Measurements from ENCODE around the gene CYP2R1. TPM values are rescaled to one million over a fixed set of nuclear protein-coding genes. Genes with fewer than 3 reads are reported as not detected.

The CYP2R1 gene
- total RNA-seq, 1 experiment from 2014 or later = 18.3 TPM

DNA sequence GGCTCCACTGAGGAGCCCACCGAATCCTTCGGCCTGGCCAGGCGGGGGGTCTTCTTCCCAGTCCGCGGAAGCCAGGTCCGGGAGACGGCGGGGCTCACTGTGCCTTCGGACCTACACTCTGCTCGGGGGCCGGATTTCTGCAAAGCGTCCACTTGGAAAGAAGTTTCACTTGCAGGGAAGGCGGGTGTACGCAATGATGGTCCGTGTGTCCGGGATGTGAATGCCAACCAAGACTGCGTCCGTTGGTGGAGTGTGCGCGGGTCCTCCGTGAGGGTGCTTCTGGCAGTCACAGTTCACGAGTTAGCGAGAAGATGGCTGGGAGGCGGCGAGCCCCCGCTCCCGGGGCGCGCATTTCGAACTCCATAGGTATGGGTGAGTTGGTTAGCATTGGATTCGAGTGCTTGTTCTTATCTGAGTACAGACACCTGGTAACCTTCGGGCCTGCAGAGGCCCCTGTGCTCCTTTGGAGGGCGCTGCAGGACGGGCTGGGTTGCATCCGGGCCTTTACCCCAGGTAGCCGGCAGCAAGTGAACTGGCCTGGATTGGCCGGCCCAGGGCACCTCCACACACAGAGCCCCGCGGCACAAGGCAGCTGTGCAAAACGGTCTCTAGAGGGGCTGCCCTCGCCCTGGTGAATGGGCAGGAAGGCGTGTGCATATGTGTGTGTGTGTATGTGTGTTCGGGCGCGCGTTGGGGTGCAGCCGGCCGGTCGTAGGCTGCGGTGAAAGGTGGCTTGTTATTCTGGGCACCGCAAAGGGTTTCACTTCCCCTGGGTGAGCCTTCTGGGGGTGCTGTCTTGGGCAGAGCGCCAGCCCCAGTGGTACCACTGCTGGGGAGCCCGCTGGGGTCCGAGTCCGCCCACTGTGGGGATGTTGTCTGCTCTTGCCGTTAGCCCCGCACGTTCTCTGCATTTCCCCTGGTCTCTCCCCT lies 13.3 kb upstream of the CYP2R1 start:
- ATAC-seq (no peak), DNase-seq (ENCODE audit: low read depth, low spot score) (no peak)
- Histone ChIP-seq H3K27ac (ENCODE audit: low read depth, low read length) (no peak overlapping the region), H3K4me2 (ENCODE audit: low read length) (no peak overlapping the region), H3K79me2 (ENCODE audit: insufficient read depth, low read length) (no peaks in the 10 kb centered on the region), H3K36me3 (ENCODE audit: control insufficient read depth in 1 of 2, insufficient read depth in 2 of 2, low read length in 2 of 2) (no peaks in the 10 kb centered on the region), H3K9me3 (ENCODE audit: control insufficient read depth in 1 of 2, insufficient read depth in 1 of 2, low read depth in 1 of 2, low read length in 2 of 2) (no peaks in the 10 kb centered on the region), H3K4me3 (replicated peaks in 1 of 2; ENCODE audit: low read depth in 1 of 2, low read length in 2 of 2) (no peak overlapping the region), H3K4me1 (ENCODE audit: control insufficient read depth in 1 of 2, insufficient read depth in 2 of 2, low read length in 2 of 2) (peaks cover 3 to 14% of the 10 kb centered on the region in 2 experiments; a peak in 2 of 4 replicates), H3K9me2 (ENCODE audit: insufficient read depth) (no peaks in the 10 kb centered on the region), H3K27me3 (ENCODE audit: insufficient read depth, low read length) (no peaks in the 10 kb centered on the region), H3K9ac (ENCODE audit: low read length) (no peak overlapping the region), H2AFZ (ENCODE audit: low read depth, low read length, poor library complexity, severe bottlenecking) (no peak overlapping the region), H4K20me1 (ENCODE audit: insufficient read depth) (no peaks in the 10 kb centered on the region)
- no TSS peak for BruUV-seq (replicated peaks)
- intact Hi-C loops (cut with micrococcal nuclease) = loop anchor here (2.0 to 10.0 kb wide), 3 partner anchors 369 to 1699 kb away; no protein-coding TSS in a partner anchor
- TF ChIP-seq, protein P1, sequence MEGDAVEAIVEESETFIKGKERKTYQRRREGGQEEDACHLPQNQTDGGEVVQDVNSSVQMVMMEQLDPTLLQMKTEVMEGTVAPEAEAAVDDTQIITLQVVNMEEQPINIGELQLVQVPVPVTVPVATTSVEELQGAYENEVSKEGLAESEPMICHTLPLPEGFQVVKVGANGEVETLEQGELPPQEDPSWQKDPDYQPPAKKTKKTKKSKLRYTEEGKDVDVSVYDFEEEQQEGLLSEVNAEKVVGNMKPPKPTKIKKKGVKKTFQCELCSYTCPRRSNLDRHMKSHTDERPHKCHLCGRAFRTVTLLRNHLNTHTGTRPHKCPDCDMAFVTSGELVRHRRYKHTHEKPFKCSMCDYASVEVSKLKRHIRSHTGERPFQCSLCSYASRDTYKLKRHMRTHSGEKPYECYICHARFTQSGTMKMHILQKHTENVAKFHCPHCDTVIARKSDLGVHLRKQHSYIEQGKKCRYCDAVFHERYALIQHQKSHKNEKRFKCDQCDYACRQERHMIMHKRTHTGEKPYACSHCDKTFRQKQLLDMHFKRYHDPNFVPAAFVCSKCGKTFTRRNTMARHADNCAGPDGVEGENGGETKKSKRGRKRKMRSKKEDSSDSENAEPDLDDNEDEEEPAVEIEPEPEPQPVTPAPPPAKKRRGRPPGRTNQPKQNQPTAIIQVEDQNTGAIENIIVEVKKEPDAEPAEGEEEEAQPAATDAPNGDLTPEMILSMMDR (IDR thresholded peaks at IDR 0.05 in 2 of 3, conservative IDR thresholded peaks at IDR 0.05 in 1 of 3; ENCODE audit: borderline replicate concordance in 1 of 3, insufficient read depth in 1 of 3, low read depth in 2 of 3, low read length in 2 of 3) = 0 out of 6 replicates have a peak, but pooled peaks of 1 of the 3 experiments have one; percentile 19
- TF ChIP-seq, protein P2, sequence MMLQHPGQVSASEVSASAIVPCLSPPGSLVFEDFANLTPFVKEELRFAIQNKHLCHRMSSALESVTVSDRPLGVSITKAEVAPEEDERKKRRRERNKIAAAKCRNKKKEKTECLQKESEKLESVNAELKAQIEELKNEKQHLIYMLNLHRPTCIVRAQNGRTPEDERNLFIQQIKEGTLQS (IDR thresholded peaks at IDR 0.05) = no peak
- TF ChIP-seq EGR1 (IDR thresholded peaks at IDR 0.05; ENCODE audit: low read depth) = no peak
- ChIA-PET RAD21 (ENCODE audit: low non-redundant PET in 1 of 2, low total read pairs in 2 of 2, uncharacterized antibody in 2 of 2, unreplicated experiment in 2 of 2) (no interaction called here), CTCF (interaction anchor here (3.6 kb wide), 1 partner anchor 115 kb away, joined by 306 read pairs; no protein-coding TSS in a partner anchor), POLR2A (no interaction called here)

DNA sequence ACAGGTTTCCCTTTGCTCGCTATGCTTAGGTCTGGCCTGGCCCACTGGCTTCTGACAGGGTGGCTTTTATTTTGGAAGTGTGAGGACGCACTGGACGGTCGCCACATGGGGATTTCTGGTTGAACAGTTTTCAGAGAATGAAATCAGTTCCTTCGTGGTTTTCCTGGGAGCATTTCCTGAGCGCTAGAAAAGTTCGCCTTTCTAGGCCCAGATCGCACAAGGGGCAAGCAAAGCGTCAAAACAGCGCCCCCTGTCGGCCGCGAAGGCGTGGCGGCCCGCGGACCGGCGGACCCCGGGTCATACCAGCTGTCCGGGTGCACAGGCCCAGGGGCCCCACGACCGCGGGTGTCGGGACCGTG lies 12.7 kb upstream of the CYP2R1 start:
- CTCF ChIA-PET = interaction anchor here (0.9 kb wide), 1 partner anchor 115 kb away, joined by 3 read pairs; no protein-coding TSS in a partner anchor
- DNase-seq (ENCODE audit: low read depth, low spot score) (no peak), ATAC-seq (no peak)
- H3K9me3 ChIP-seq (ENCODE audit: control insufficient read depth in 1 of 2, insufficient read depth in 1 of 2, low read depth in 1 of 2, low read length in 2 of 2) = no peaks in the 10 kb centered on the region
- peaks cover 3 to 14% of the 10 kb centered on the region in 2 experiments; a peak in 2 of 4 replicates for H3K4me1 ChIP-seq (ENCODE audit: control insufficient read depth in 1 of 2, insufficient read depth in 2 of 2, low read length in 2 of 2)
- no TSS peak for BruUV-seq (replicated peaks)
- H3K27me3 ChIP-seq (ENCODE audit: insufficient read depth, low read length) = no peaks in the 10 kb centered on the region
- no peak overlapping the region for H3K9ac ChIP-seq (ENCODE audit: low read length)
- POLR2A ChIA-PET = no interaction called here
- H3K4me2 ChIP-seq (ENCODE audit: low read length) = no peak overlapping the region
- H4K20me1 ChIP-seq (ENCODE audit: insufficient read depth) = no peaks in the 10 kb centered on the region
- H3K36me3 ChIP-seq (ENCODE audit: control insufficient read depth in 1 of 2, insufficient read depth in 2 of 2, low read length in 2 of 2) = no peaks in the 10 kb centered on the region
- no peaks in the 10 kb centered on the region for H3K9me2 ChIP-seq (ENCODE audit: insufficient read depth)
- RAD21 ChIA-PET (ENCODE audit: low non-redundant PET in 1 of 2, low total read pairs in 2 of 2, uncharacterized antibody in 2 of 2, unreplicated experiment in 2 of 2) = no interaction called here
- H3K27ac ChIP-seq (ENCODE audit: low read depth, low read length) = no peak overlapping the region
- no peaks in the 10 kb centered on the region for H3K79me2 ChIP-seq (ENCODE audit: insufficient read depth, low read length)
- H2AFZ ChIP-seq (ENCODE audit: low read depth, low read length, poor library complexity, severe bottlenecking) = no peak overlapping the region
- TF ChIP-seq, protein P1 (IDR thresholded peaks at IDR 0.05 in 2 of 3, conservative IDR thresholded peaks at IDR 0.05 in 1 of 3; ENCODE audit: borderline replicate concordance in 1 of 3, insufficient read depth in 1 of 3, low read depth in 2 of 3, low read length in 2 of 3) = peak in 2 of 3 experiments; percentile 23 to 36; a peak in 3 of 6 replicates
- TF ChIP-seq ELF1 (IDR thresholded peaks at IDR 0.05; ENCODE audit: borderline replicate concordance, low read depth) = no peak
- intact Hi-C loops (cut with micrococcal nuclease) = loop anchor here (10.0 kb wide), 2 partner anchors 1130 to 1700 kb away; no protein-coding TSS in a partner anchor
- H3K4me3 ChIP-seq (replicated peaks in 1 of 2; ENCODE audit: low read depth in 1 of 2, low read length in 2 of 2) = no peak overlapping the region

Data from HCT116 (cell line).